HAP-1 (cell line): Measurements from ENCODE around the gene PPP1R3D.

Experiments used
- DNase-seq, 2 experiments: peaks; one replicate each; pipeline ENCODE4 v3.0.0-alpha.2; 2016 to 2020; ENCODE audit warnings: low spot score in 2 of 2
- H3K27me3 ChIP-seq: fragments of 250-450 bp; sonication (Bioruptor Pico); 2 replicates; pipeline ENCODE4 v1.5.1; 2020; ENCODE audit warnings: low read depth, mild to moderate bottlenecking, moderate library complexity
- H3K36me3 ChIP-seq: fragments of 250-450 bp; sonication (Bioruptor Pico); replicated peaks from 2 replicates; pipeline ENCODE4 v1.5.1; 2020; ENCODE audit warnings: mild to moderate bottlenecking
- H3K4me1 ChIP-seq: fragments of 250-450 bp; sonication (Bioruptor Pico); 2 replicates; pipeline ENCODE4 v1.5.1; 2020; ENCODE audit warnings: mild to moderate bottlenecking
- H3K4me3 ChIP-seq: fragments of 250-450 bp; sonication (Bioruptor Pico); 2 replicates; pipeline ENCODE4 v1.5.1; 2020; ENCODE audit warnings: mild to moderate bottlenecking, moderate library complexity
- H3K9me3 ChIP-seq: fragments of 250-450 bp; sonication (Bioruptor Pico); 2 replicates; pipeline ENCODE4 v1.5.1; 2020; ENCODE audit warnings: mild to moderate bottlenecking, moderate library complexity
- in situ Hi-C: fragments of 300-500 bp; cut with MboI; formaldehyde crosslinking; loops from 3 replicates; pipeline ENCODE4 v1.14.3; 2020; ENCODE audit warnings: low sequenced_read_pairs, inconsistent platforms, mixed read lengths

Gene PPP1R3D

GRCh38 chr20:59940129-59940955, at the start of gene PPP1R3D, which contains the start of gene FAM217B:
PPP1R3D (minus strand) TSS chr20:59940305; CDS start chr20:59939931, 374 bp downstream.
FAM217B (plus strand) TSS chr20:59940389; CDS start chr20:59943944, 3,555 bp downstream.
- peaks cover 34% of the 10 kb centered on the region for H3K4me1 ChIP-seq
- H3K9me3 ChIP-seq = no peaks in the 10 kb centered on the region
- H3K27me3 ChIP-seq = no peaks in the 10 kb centered on the region
- peaks cover 20% of the 10 kb centered on the region for H3K36me3 ChIP-seq
- peak; percentile 88 to 97 for DNase-seq
- in situ Hi-C loops = loop anchor here (25.0 kb wide), 1 partner anchor 903 kb away; the partner anchor contains the start of genes ATP5F1E and PRELID3B
- H3K4me3 ChIP-seq = peak within 1 kb of the TSS; percentile 59

- Histone ChIP-seq H3K36me3 (no peaks in the 10 kb centered on the region), H3K9me3 (no peaks in the 10 kb centered on the region), H3K4me1 (no peaks in the 10 kb centered on the region), H3K4me3 (no peak overlapping the region), H3K27me3 (no peaks in the 10 kb centered on the region)
- in situ Hi-C loops = no loop called here
- DNase-seq = no peak
Measured at GRCh38 chr20:59988141-59988540, 48.0 kb upstream of the PPP1R3D start.

GRCh38 chr20:59987135-59987534, 47.0 kb upstream of the PPP1R3D start:
- in situ Hi-C loops = no loop called here
- Histone ChIP-seq H3K4me1 (no peaks in the 10 kb centered on the region), H3K27me3 (no peaks in the 10 kb centered on the region), H3K36me3 (no peaks in the 10 kb centered on the region), H3K4me3 (no peak overlapping the region), H3K9me3 (no peaks in the 10 kb centered on the region)
- DNase-seq = no peak

- in situ Hi-C loops = no loop called here
- no peak for DNase-seq
- no peaks in the 10 kb centered on the region for H3K4me1 ChIP-seq
Measured at GRCh38 chr20:59985864-59986263, 45.8 kb upstream of the PPP1R3D start.

GRCh38 chr20:59985164-59985563, 45.1 kb upstream of the PPP1R3D start:
- in situ Hi-C loops = no loop called here
- DNase-seq = no peak

More at GRCh38 chr20:59985864-59986263, 45.8 kb upstream of the PPP1R3D start:
- no peaks in the 10 kb centered on the region for H3K9me3 ChIP-seq
- H3K4me3 ChIP-seq = no peak overlapping the region
- H3K27me3 ChIP-seq = no peaks in the 10 kb centered on the region
- no peaks in the 10 kb centered on the region for H3K36me3 ChIP-seq

GRCh38 chr20:59984541-59984940, 44.4 kb upstream of the PPP1R3D start:
- no peaks in the 10 kb centered on the region for H3K27me3 ChIP-seq
- H3K4me1 ChIP-seq = no peaks in the 10 kb centered on the region
- no peak for DNase-seq
- H3K9me3 ChIP-seq = no peaks in the 10 kb centered on the region
- H3K4me3 ChIP-seq = no peak overlapping the region
- no peaks in the 10 kb centered on the region for H3K36me3 ChIP-seq
- in situ Hi-C loops = no loop called here

More at GRCh38 chr20:59985164-59985563, 45.1 kb upstream of the PPP1R3D start:
- Histone ChIP-seq H3K4me3 (no peak overlapping the region), H3K9me3 (no peaks in the 10 kb centered on the region), H3K27me3 (no peaks in the 10 kb centered on the region), H3K36me3 (no peaks in the 10 kb centered on the region), H3K4me1 (no peaks in the 10 kb centered on the region)

GRCh38 chr20:59983076-59983475, 43.0 kb upstream of the PPP1R3D start:
- in situ Hi-C loops = no loop called here
- H3K27me3 ChIP-seq = no peaks in the 10 kb centered on the region
- no peaks in the 10 kb centered on the region for H3K36me3 ChIP-seq
- H3K4me1 ChIP-seq = no peaks in the 10 kb centered on the region
- no peaks in the 10 kb centered on the region for H3K9me3 ChIP-seq
- H3K4me3 ChIP-seq = no peak overlapping the region
- no peak for DNase-seq

- Histone ChIP-seq H3K27me3 (no peaks in the 10 kb centered on the region), H3K9me3 (no peaks in the 10 kb centered on the region), H3K36me3 (no peaks in the 10 kb centered on the region), H3K4me1 (no peaks in the 10 kb centered on the region), H3K4me3 (no peak overlapping the region)
- in situ Hi-C loops = no loop called here
- DNase-seq = no peak
Measured at GRCh38 chr20:59977086-59977485, 37.0 kb upstream of the PPP1R3D start.

- H3K9me3 ChIP-seq = no peaks in the 10 kb centered on the region
- H3K36me3 ChIP-seq = no peaks in the 10 kb centered on the region
- in situ Hi-C loops = no loop called here
- no peaks in the 10 kb centered on the region for H3K4me1 ChIP-seq
- H3K27me3 ChIP-seq = no peaks in the 10 kb centered on the region
- no peak for DNase-seq
- H3K4me3 ChIP-seq = no peak overlapping the region
Measured at GRCh38 chr20:59976156-59976782, 36.2 kb upstream of the PPP1R3D start.

GRCh38 chr20:59972037-59972801, 32.1 kb upstream of the PPP1R3D start:
- Histone ChIP-seq H3K4me3 (no peak overlapping the region), H3K9me3 (no peaks in the 10 kb centered on the region), H3K27me3 (no peaks in the 10 kb centered on the region), H3K4me1 (no peaks in the 10 kb centered on the region), H3K36me3 (no peaks in the 10 kb centered on the region)
- in situ Hi-C loops = loop anchor here (25.0 kb wide), 1 partner anchor 1915 kb away; no protein-coding TSS in a partner anchor
- DNase-seq = no peak

- in situ Hi-C loops = loop anchor here (25.0 kb wide), 1 partner anchor 1916 kb away; no protein-coding TSS in a partner anchor
- no peaks in the 10 kb centered on the region for H3K27me3 ChIP-seq
- DNase-seq = no peak
- no peak overlapping the region for H3K4me3 ChIP-seq
- no peaks in the 10 kb centered on the region for H3K9me3 ChIP-seq
- H3K4me1 ChIP-seq = no peaks in the 10 kb centered on the region
- no peaks in the 10 kb centered on the region for H3K36me3 ChIP-seq
Measured at GRCh38 chr20:59971428-59971827, 31.3 kb upstream of the PPP1R3D start.

GRCh38 chr20:59966428-59966827, 26.3 kb upstream of the PPP1R3D start:
- H3K36me3 ChIP-seq = no peaks in the 10 kb centered on the region
- H3K4me3 ChIP-seq = no peak overlapping the region
- H3K9me3 ChIP-seq = no peaks in the 10 kb centered on the region
- H3K4me1 ChIP-seq = no peaks in the 10 kb centered on the region
- in situ Hi-C loops = loop anchor here (25.0 kb wide), 1 partner anchor 1921 kb away; no protein-coding TSS in a partner anchor
- no peaks in the 10 kb centered on the region for H3K27me3 ChIP-seq
- no peak for DNase-seq

GRCh38 chr20:59962155-59962554, 22.1 kb upstream of the PPP1R3D start:
- Histone ChIP-seq H3K4me1 (no peaks in the 10 kb centered on the region), H3K36me3 (no peaks in the 10 kb centered on the region), H3K27me3 (no peaks in the 10 kb centered on the region), H3K9me3 (no peaks in the 10 kb centered on the region), H3K4me3 (no peak overlapping the region)
- no peak for DNase-seq
- in situ Hi-C loops = loop anchor here (25.0 kb wide), 1 partner anchor 1925 kb away; no protein-coding TSS in a partner anchor
